Measurements from ENCODE around the gene ATXN2L.
A peak's percentile ranks its signal among the peaks of the same experiment; 100 is the strongest.

The ATXN2L gene

DNA sequence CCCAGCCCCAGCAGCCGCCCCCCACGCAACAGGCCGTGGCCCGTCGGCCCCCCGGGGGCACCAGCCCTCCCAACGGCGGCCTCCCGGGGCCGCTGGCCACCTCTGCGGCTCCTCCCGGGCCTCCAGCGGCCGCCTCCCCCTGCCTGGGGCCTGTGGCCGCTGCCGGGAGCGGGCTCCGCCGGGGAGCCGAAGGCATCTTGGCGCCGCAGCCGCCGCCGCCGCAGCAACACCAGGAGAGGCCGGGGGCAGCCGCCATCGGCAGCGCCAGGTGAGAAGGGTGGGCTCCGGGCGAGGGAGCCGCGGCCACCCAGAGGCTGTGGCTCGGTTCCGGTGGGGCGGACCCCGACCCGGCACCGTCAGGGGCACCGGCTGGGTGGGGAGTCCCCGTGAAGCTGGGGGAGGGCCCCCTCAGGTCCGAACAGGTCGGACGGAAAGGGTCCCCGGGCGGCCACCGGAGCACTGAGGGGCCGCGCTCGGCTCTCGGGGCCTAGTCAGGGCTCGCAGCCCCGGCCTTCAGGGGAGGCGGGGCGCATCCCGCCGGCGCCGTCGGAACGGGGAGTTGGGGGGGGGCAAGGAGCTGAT lies 583 bp downstream of the ATXN2L start:
- Histone ChIP-seq H3K4me3 (ENCODE audit: low read length) (peak overlapping the region; percentile 87), H3K4me1 (ENCODE audit: control insufficient read depth, insufficient read depth, low read length) (no peaks in the 10 kb centered on the region; the same call in 1 of the 2 replicates), H3K36me3 (ENCODE audit: control insufficient read depth, insufficient read depth, low read length) (peaks cover 20% of the 10 kb centered on the region; the same call in 1 of the 2 replicates), H3K27me3 (ENCODE audit: control insufficient read depth, insufficient read depth, low read length) (no peaks in the 10 kb centered on the region), H3K9me3 (ENCODE audit: control insufficient read depth, insufficient read depth, low read length) (no peaks in the 10 kb centered on the region), H3K27ac (ENCODE audit: low read length) (no peak overlapping the region)
- no CpG with 5 or more reads among the region's 62 CpGs for WGBS (ENCODE audit: insufficient coverage, insufficient read length)
- DNase-seq (ENCODE audit: low read depth, low spot score), result no peak

DNA sequence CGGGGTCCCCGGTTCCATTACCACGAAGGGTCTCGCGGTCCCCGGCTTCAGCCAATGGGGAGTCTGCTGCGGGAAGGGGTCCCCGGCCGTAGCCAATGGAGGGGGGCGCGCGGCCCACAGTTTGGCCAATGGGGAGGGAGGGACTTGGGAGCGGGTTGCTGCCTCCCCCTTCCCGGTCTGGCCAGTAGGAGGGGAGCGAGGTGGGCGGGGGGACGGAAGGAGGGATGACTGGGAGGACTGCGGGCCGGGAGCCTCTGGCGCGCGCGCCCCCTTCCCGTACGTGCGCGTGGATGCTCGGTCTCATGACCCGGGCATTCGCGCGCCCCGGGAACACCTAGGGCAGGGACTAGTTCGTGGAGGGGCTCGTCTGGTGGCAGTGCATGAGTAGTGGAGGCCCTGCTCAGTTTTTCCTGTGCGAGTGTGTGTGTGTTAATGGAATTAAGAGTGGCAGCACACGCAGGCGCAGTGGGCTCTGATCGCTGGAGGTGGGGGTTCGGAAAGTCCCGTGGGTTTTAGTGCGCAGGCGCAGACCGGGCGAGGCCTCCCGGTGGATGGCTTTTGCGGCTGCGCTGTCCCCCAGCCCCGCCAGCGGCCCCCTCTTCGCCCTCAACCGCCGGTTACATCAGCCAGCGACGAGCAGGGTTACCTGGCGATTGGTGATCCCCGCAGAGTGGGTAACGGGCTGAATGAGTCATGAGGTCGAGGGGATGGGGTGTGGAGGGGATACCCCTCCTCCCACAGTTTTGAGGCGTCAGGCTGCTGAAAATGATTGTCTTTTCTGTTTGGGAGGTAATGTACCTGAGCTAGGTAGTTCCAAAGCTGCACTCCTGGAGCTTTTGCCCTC lies 1.3 kb downstream of the ATXN2L start:
- Histone ChIP-seq H3K9me3 (ENCODE audit: control insufficient read depth, insufficient read depth, low read length) (no peaks in the 10 kb centered on the region), H3K36me3 (ENCODE audit: control insufficient read depth, insufficient read depth, low read length) (peaks cover 20% of the 10 kb centered on the region; the same call in 1 of the 2 replicates), H3K4me1 (ENCODE audit: control insufficient read depth, insufficient read depth, low read length) (no peaks in the 10 kb centered on the region; the same call in 1 of the 2 replicates), H3K27me3 (ENCODE audit: control insufficient read depth, insufficient read depth, low read length) (no peaks in the 10 kb centered on the region), H3K4me3 (ENCODE audit: low read length) (peak overlapping the region; percentile 87), H3K27ac (ENCODE audit: low read length) (no peak overlapping the region)
- WGBS (ENCODE audit: insufficient coverage, insufficient read length), result no CpG with 5 or more reads among the region's 60 CpGs
- peak; percentile 89 for DNase-seq (ENCODE audit: low read depth, low spot score)

GRCh38 chr16:28824717-28824973 lies 1.8 kb downstream of the ATXN2L start:
- no peaks in the 10 kb centered on the region for H3K27me3 ChIP-seq (ENCODE audit: control insufficient read depth, insufficient read depth, low read length)
- H3K36me3 ChIP-seq (ENCODE audit: control insufficient read depth, insufficient read depth, low read length), result peaks cover 24% of the 10 kb centered on the region
- WGBS (ENCODE audit: insufficient coverage, insufficient read length), result no CpG with 5 or more reads among the region's 5 CpGs

DNA sequence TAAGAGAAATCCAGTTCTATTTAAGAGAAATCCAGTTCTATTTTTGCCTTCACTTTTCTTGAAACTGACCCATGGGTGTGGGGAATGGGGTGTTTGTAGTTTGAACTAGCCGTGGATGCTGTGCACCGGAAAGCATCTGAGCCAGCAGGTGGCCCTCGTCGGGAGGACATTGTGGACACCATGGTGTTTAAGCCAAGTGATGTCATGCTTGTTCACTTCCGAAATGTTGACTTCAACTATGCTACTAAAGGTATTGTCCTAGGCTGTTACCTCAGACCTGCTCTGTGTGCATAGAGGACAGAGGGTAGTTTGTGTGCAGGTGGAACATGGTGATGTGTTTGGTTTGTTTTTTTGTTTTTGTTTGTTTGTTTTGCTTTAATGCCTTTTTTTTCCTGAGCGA lies 3.3 kb downstream of the ATXN2L start:
- H3K27ac ChIP-seq (ENCODE audit: low read length), result no peak overlapping the region
- no peaks in the 10 kb centered on the region for H3K4me1 ChIP-seq (ENCODE audit: control insufficient read depth, insufficient read depth, low read length)
- DNase-seq (ENCODE audit: low read depth, low spot score), result no peak
- H3K4me3 ChIP-seq (ENCODE audit: low read length), result no peak overlapping the region
- H3K36me3 ChIP-seq (ENCODE audit: control insufficient read depth, insufficient read depth, low read length), result peaks cover 37% of the 10 kb centered on the region
- no CpG with 5 or more reads among the region's 6 CpGs for WGBS (ENCODE audit: insufficient coverage, insufficient read length)
- H3K9me3 ChIP-seq (ENCODE audit: control insufficient read depth, insufficient read depth, low read length), result no peaks in the 10 kb centered on the region
- H3K27me3 ChIP-seq (ENCODE audit: control insufficient read depth, insufficient read depth, low read length), result no peaks in the 10 kb centered on the region

More at GRCh38 chr16:28824717-28824973, 1.8 kb downstream of the ATXN2L start:
- Histone ChIP-seq H3K4me1 (ENCODE audit: control insufficient read depth, insufficient read depth, low read length) (no peaks in the 10 kb centered on the region; the same call in 1 of the 2 replicates), H3K9me3 (ENCODE audit: control insufficient read depth, insufficient read depth, low read length) (no peaks in the 10 kb centered on the region), H3K4me3 (ENCODE audit: low read length) (peak overlapping the region; percentile 87), H3K27ac (ENCODE audit: low read length) (no peak overlapping the region)
- no peak for DNase-seq (ENCODE audit: low read depth, low spot score)

GRCh38 chr16:28829747-28830146 lies 6.9 kb downstream of the ATXN2L start:
- Histone ChIP-seq H3K4me3 (ENCODE audit: low read length) (no peak overlapping the region), H3K27ac (ENCODE audit: low read length) (no peak overlapping the region), H3K4me1 (ENCODE audit: control insufficient read depth, insufficient read depth, low read length) (no peaks in the 10 kb centered on the region), H3K27me3 (ENCODE audit: control insufficient read depth, insufficient read depth, low read length) (no peaks in the 10 kb centered on the region), H3K9me3 (ENCODE audit: control insufficient read depth, insufficient read depth, low read length) (no peaks in the 10 kb centered on the region), H3K36me3 (ENCODE audit: control insufficient read depth, insufficient read depth, low read length) (peaks cover 65% of the 10 kb centered on the region)
- no peak for DNase-seq (ENCODE audit: low read depth, low spot score)
- WGBS (ENCODE audit: insufficient coverage, insufficient read length), result no CpG with 5 or more reads among the region's 13 CpGs

GRCh38 chr16:28830531-28830930 lies 7.7 kb downstream of the ATXN2L start:
- Histone ChIP-seq H3K4me1 (ENCODE audit: control insufficient read depth, insufficient read depth, low read length) (no peaks in the 10 kb centered on the region), H3K36me3 (ENCODE audit: control insufficient read depth, insufficient read depth, low read length) (peaks cover 71% of the 10 kb centered on the region), H3K27me3 (ENCODE audit: control insufficient read depth, insufficient read depth, low read length) (no peaks in the 10 kb centered on the region), H3K4me3 (ENCODE audit: low read length) (no peak overlapping the region), H3K27ac (ENCODE audit: low read length) (no peak overlapping the region), H3K9me3 (ENCODE audit: control insufficient read depth, insufficient read depth, low read length) (no peaks in the 10 kb centered on the region)
- DNase-seq (ENCODE audit: low read depth, low spot score), result no peak
- WGBS (ENCODE audit: insufficient coverage, insufficient read length), result 100% methylated on average over 1 of the region's 13 CpGs

DNA sequence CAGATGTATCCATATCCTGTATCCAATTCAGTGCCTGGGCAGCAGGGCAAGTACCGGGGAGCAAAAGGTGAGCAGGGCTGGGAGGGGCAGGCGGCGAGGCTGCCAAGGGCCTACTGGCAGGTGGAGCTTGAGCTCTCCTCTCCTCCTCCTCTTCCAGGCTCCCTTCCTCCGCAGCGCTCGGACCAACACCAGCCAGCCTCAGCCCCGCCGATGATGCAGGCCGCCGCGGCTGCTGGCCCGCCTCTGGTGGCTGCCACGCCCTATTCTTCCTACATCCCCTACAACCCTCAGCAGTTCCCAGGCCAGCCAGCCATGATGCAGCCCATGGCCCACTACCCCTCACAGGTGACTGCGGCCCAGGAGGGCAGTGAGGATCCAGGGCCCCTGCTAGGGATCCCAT lies 11.6 kb downstream of the ATXN2L start:
- no peak overlapping the region for H3K4me3 ChIP-seq (ENCODE audit: low read length)
- DNase-seq (ENCODE audit: low read depth, low spot score), result no peak
- H3K27me3 ChIP-seq (ENCODE audit: control insufficient read depth, insufficient read depth, low read length), result no peaks in the 10 kb centered on the region
- H3K27ac ChIP-seq (ENCODE audit: low read length), result no peak overlapping the region
- no peaks in the 10 kb centered on the region for H3K4me1 ChIP-seq (ENCODE audit: control insufficient read depth, insufficient read depth, low read length)
- H3K36me3 ChIP-seq (ENCODE audit: control insufficient read depth, insufficient read depth, low read length), result peaks cover 68% of the 10 kb centered on the region
- WGBS (ENCODE audit: insufficient coverage, insufficient read length), result no CpG with 5 or more reads among the region's 14 CpGs
- no peaks in the 10 kb centered on the region for H3K9me3 ChIP-seq (ENCODE audit: control insufficient read depth, insufficient read depth, low read length)

DNA sequence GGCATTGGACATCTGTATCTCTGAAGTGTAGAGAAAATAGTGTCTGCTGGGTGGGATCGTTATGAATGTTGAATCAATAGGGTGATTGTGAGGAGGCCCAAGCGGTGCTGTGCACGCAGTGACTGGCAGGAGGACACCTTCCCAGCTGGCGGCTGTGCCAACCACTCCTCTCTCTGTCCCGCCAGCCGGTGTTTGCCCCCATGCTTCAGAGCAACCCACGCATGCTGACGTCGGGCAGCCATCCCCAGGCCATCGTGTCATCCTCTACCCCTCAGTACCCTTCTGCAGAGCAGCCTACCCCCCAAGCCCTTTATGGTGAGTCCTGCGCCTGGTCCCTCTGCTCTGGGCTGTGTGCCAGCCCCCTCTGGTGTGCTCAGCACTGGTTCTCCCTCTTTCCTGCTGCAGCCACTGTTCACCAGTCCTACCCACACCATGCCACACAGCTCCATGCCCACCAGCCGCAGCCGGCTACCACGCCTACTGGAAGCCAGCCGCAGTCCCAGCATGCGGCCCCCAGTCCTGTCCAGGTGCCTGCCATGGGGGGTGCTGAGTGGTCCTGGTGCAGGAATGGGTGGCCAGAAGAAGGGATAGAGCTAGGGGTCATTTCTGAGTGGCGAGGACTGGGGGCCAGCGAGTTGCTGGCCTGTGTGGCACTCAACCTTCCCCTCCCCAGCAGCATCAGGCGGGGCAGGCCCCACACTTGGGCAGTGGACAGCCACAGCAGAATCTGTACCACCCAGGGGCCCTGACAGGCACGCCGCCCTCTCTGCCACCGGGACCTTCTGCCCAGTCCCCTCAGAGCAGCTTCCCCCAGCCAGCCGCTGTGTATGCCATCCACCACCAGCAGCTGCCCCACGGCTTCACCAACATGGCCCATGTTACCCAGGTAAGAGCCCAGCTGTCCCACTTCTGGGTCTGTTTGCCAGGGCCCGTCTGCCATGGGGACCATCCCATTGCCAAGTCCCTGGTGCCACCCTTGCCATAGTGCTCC lies 12.4 kb downstream of the ATXN2L start:
- DNase-seq (ENCODE audit: low read depth, low spot score), result no peak
- Histone ChIP-seq H3K27ac (ENCODE audit: low read length) (no peak overlapping the region), H3K27me3 (ENCODE audit: control insufficient read depth, insufficient read depth, low read length) (no peaks in the 10 kb centered on the region), H3K36me3 (ENCODE audit: control insufficient read depth, insufficient read depth, low read length) (peaks cover 61% of the 10 kb centered on the region), H3K4me1 (ENCODE audit: control insufficient read depth, insufficient read depth, low read length) (no peaks in the 10 kb centered on the region), H3K4me3 (ENCODE audit: low read length) (no peak overlapping the region), H3K9me3 (ENCODE audit: control insufficient read depth, insufficient read depth, low read length) (no peaks in the 10 kb centered on the region)
- no CpG with 5 or more reads among the region's 25 CpGs for WGBS (ENCODE audit: insufficient coverage, insufficient read length)

DNA sequence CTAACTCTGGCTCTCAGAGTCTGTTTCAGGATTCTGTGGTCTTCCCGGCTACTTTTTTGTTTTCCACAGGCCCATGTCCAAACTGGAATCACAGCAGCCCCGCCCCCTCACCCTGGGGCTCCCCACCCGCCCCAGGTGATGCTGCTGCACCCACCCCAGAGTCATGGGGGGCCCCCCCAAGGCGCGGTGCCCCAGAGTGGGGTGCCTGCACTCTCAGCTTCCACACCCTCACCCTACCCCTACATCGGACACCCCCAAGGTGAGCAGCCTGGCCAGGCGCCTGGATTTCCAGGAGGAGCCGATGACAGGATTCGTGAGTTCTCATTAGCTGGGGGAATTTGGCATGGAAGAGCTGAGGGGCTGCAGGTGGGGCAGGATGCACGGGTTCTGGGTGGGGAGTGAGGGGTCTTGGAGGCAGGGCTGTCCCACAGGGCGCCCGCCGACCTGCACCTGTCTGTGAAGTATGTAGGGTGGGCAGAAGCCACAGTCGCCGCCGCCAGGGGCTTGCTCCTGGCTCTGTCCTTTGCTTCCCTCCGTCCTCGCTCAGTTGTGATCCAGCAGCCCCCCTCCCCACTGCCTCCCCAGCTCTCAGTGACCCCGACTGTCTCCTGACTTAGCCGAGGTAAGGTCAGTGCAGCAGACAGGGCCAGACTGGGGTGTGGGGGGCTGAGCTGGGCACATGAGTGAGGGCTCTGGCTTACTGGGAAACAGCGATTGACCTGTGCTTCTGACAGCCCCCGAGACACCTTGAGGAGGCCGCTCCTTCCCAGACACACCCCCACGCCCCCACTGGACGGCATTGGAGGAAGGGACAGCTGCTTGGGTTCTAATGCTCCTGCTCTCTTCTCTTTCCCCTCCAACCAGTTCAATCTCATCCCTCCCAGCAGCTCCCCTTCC lies 13.3 kb downstream of the ATXN2L start:
- Histone ChIP-seq H3K4me3 (ENCODE audit: low read length) (no peak overlapping the region), H3K9me3 (ENCODE audit: control insufficient read depth, insufficient read depth, low read length) (no peaks in the 10 kb centered on the region)

GRCh38 chr16:28836761-28837064 lies 13.9 kb downstream of the ATXN2L start:
- Histone ChIP-seq H3K27ac (ENCODE audit: low read length) (no peak overlapping the region), H3K4me1 (ENCODE audit: control insufficient read depth, insufficient read depth, low read length) (no peaks in the 10 kb centered on the region), H3K36me3 (ENCODE audit: control insufficient read depth, insufficient read depth, low read length) (peaks cover 47% of the 10 kb centered on the region), H3K4me3 (ENCODE audit: low read length) (no peak overlapping the region), H3K9me3 (ENCODE audit: control insufficient read depth, insufficient read depth, low read length) (no peaks in the 10 kb centered on the region), H3K27me3 (ENCODE audit: control insufficient read depth, insufficient read depth, low read length) (no peaks in the 10 kb centered on the region)
- DNase-seq (ENCODE audit: low read depth, low spot score), result no peak
- WGBS (ENCODE audit: insufficient coverage, insufficient read length), result no CpG with 5 or more reads among the region's 8 CpGs

More for the DNA sequence above, 13.3 kb downstream of the ATXN2L start:
- no peaks in the 10 kb centered on the region for H3K27me3 ChIP-seq (ENCODE audit: control insufficient read depth, insufficient read depth, low read length)
- WGBS (ENCODE audit: insufficient coverage, insufficient read length), result no CpG with 5 or more reads among the region's 25 CpGs
- peaks cover 52% of the 10 kb centered on the region for H3K36me3 ChIP-seq (ENCODE audit: control insufficient read depth, insufficient read depth, low read length)
- DNase-seq (ENCODE audit: low read depth, low spot score), result no peak
- H3K4me1 ChIP-seq (ENCODE audit: control insufficient read depth, insufficient read depth, low read length), result no peaks in the 10 kb centered on the region
- H3K27ac ChIP-seq (ENCODE audit: low read length), result no peak overlapping the region
